ENCODE measurements around the gene EPC1. TPM values are rescaled to one million over a fixed set of nuclear protein-coding genes. Genes with fewer than 3 reads are reported as not detected.

Gene EPC1
- total RNA-seq, 5 donors from 2014 or later (not counting 1 experiment from before 2014, with no cell fraction given), result 88.0 to 161 (median 101) TPM

DNA sequence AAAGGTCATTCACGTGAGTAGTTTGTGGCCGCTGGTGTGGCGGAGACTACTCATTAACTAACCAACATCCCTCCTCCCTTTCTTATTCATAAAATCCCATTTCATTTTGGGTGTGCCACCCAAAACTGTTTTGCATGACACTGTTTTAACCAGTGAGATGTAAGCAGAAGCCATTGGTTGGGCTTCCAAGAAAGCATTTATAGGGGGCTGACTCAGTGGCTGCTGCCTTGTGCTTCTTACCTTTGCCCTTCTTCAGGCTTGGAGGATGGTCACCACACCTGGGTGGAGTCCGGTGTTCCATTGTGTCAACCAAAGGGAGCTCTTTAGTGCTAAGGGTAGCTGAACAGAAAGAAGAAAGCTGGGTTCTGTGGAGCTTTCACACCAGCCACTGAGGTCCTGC lies 37.2 kb upstream of the EPC1 start:
- ChIA-PET CTCF (interaction anchor here in 1 of 2 donors (0.5 kb wide), 1 partner anchor 26 kb away, joined by 3 read pairs; no protein-coding TSS in a partner anchor), POLR2A (interaction anchor here in 1 of 2 donors (0.8 kb wide), 1 partner anchor 332 kb away, joined by 3 read pairs; no protein-coding TSS in a partner anchor)
- WGBS (ENCODE audit: insufficient coverage), result 100% methylated on average over 3 of the region's 4 CpGs
- peaks cover 6 to 7% of the 10 kb centered on the region in 2 experiments for H3K4me1 ChIP-seq (ENCODE audit: control insufficient read depth in 1 of 2, extremely low read depth in 1 of 2, insufficient read depth in 2 of 2, low read length in 2 of 2)
- no peaks in the 10 kb centered on the region for H3K36me3 ChIP-seq (ENCODE audit: control insufficient read depth in 2 of 2, extremely low read depth in 1 of 2, insufficient read depth in 1 of 2, low read length in 1 of 2)
- H3K27ac Mint-ChIP-seq, result no peak overlapping the region
- H3K36me3 Mint-ChIP-seq, result no peaks in the 10 kb centered on the region
- H3K27me3 ChIP-seq (replicated peaks in 1 of 2; ENCODE audit: control insufficient read depth in 2 of 2, extremely low read depth in 1 of 2, insufficient read depth in 2 of 2, low read length in 1 of 2), result no peaks in the 10 kb centered on the region
- ATAC-seq (replicated peaks in 1 of 4) (no peak), DNase-seq (no peak)
- no peaks in the 10 kb centered on the region for H3K27me3 Mint-ChIP-seq
- no peak overlapping the region for H3K4me3 ChIP-seq (ENCODE audit: control insufficient read depth in 1 of 2, extremely low read depth in 1 of 2, low read length in 1 of 2)
- no peaks in the 10 kb centered on the region for H3K9me3 ChIP-seq
- no peak overlapping the region for H3K4me3 Mint-ChIP-seq
- peaks cover 8 to 12% (median 11%) of the 10 kb centered on the region in 3 donors for H3K4me1 Mint-ChIP-seq
- H3K27ac ChIP-seq (ENCODE audit: low read length), result no peak overlapping the region
- H3K9me3 Mint-ChIP-seq, result no peaks in the 10 kb centered on the region

DNA sequence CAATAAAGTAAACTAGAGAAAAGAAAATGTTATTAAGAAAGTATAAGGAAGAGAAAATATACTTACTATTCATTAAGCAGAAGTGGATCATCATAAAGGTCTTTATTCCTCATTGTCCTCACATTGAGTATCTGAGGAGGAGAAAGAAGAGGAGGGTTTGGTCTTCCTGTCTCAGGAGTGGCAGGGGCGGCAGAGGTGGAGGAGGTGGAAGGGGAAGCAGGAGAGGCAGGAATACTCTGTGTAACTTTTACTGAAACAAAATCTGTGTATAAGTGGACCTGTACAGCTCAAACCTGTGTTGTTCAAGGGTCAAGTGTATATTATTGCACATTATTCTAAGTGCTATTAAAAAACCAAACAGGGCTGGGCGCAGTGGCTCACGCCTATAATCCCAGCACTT lies 34.2 kb upstream of the EPC1 start:
- H3K4me1 ChIP-seq (ENCODE audit: control insufficient read depth in 1 of 2, extremely low read depth in 1 of 2, insufficient read depth in 2 of 2, low read length in 2 of 2), result peaks cover 4 to 14% of the 10 kb centered on the region in 2 experiments
- Mint-ChIP-seq H3K9me3 (no peaks in the 10 kb centered on the region), H3K4me3 (no peak overlapping the region), H3K27ac (peak overlapping the region in 1 of 2 donors; percentile 30), H3K27me3 (no peaks in the 10 kb centered on the region), H3K4me1 (peaks cover 0 to 4% (median 2%) of the 10 kb centered on the region in 3 donors), H3K36me3 (no peaks in the 10 kb centered on the region)
- CTCF ChIA-PET, result no interaction called here
- WGBS (ENCODE audit: insufficient coverage), result 100% methylated on average over 1 of the region's 3 CpGs
- no peaks in the 10 kb centered on the region for H3K36me3 ChIP-seq (ENCODE audit: control insufficient read depth in 2 of 2, extremely low read depth in 1 of 2, insufficient read depth in 1 of 2, low read length in 1 of 2)
- H3K27ac ChIP-seq (ENCODE audit: low read length), result no peak overlapping the region
- H3K27me3 ChIP-seq (replicated peaks in 1 of 2; ENCODE audit: control insufficient read depth in 2 of 2, extremely low read depth in 1 of 2, insufficient read depth in 2 of 2, low read length in 1 of 2), result no peaks in the 10 kb centered on the region
- H3K9me3 ChIP-seq, result no peaks in the 10 kb centered on the region
- ATAC-seq (replicated peaks in 1 of 4) (no peak), DNase-seq (no peak)
- POLR2A ChIA-PET, result no interaction called here
- H3K4me3 ChIP-seq (ENCODE audit: control insufficient read depth in 1 of 2, extremely low read depth in 1 of 2, low read length in 1 of 2), result no peak overlapping the region

GRCh38 chr10:32379950-32380551 lies 33.1 kb upstream of the EPC1 start:
- no peaks in the 10 kb centered on the region for H3K27me3 Mint-ChIP-seq
- ChIA-PET POLR2A (no interaction called here), CTCF (interaction anchor here (0.6 to 2.0 kb wide), 3 partner anchors 21 to 66 kb away, joined by 4 to 8 read pairs (median 7); partner anchors contain the start of gene CCDC7 (in 1 of the 2))
- no peak overlapping the region for H3K27ac Mint-ChIP-seq
- WGBS (ENCODE audit: insufficient coverage), result no CpG with 5 or more reads among the region's 7 CpGs
- Histone ChIP-seq H3K9me3 (no peaks in the 10 kb centered on the region), H3K36me3 (ENCODE audit: control insufficient read depth in 2 of 2, extremely low read depth in 1 of 2, insufficient read depth in 1 of 2, low read length in 1 of 2) (no peaks in the 10 kb centered on the region), H3K27me3 (replicated peaks in 1 of 2; ENCODE audit: control insufficient read depth in 2 of 2, extremely low read depth in 1 of 2, insufficient read depth in 2 of 2, low read length in 1 of 2) (no peaks in the 10 kb centered on the region), H3K27ac (ENCODE audit: low read length) (peak overlapping the region; percentile 77), H3K4me3 (ENCODE audit: control insufficient read depth in 1 of 2, extremely low read depth in 1 of 2, low read length in 1 of 2) (no peak overlapping the region), H3K4me1 (ENCODE audit: control insufficient read depth in 1 of 2, extremely low read depth in 1 of 2, insufficient read depth in 2 of 2, low read length in 2 of 2) (peaks cover 4 to 18% of the 10 kb centered on the region in 2 experiments)
- H3K4me3 Mint-ChIP-seq, result no peak overlapping the region
- DNase-seq (no peak), ATAC-seq (replicated peaks in 1 of 4) (no peak)
- no peaks in the 10 kb centered on the region for H3K36me3 Mint-ChIP-seq
- H3K4me1 Mint-ChIP-seq, result peaks cover 7 to 9% (median 7%) of the 10 kb centered on the region in 3 donors
- H3K9me3 Mint-ChIP-seq, result no peaks in the 10 kb centered on the region

GRCh38 chr10:32379318-32379949 lies 32.5 kb upstream of the EPC1 start:
- Histone ChIP-seq H3K27ac (ENCODE audit: low read length) (peak overlapping the region; percentile 77), H3K36me3 (ENCODE audit: control insufficient read depth in 2 of 2, extremely low read depth in 1 of 2, insufficient read depth in 1 of 2, low read length in 1 of 2) (no peaks in the 10 kb centered on the region), H3K4me1 (ENCODE audit: control insufficient read depth in 1 of 2, extremely low read depth in 1 of 2, insufficient read depth in 2 of 2, low read length in 2 of 2) (peaks cover 4 to 21% of the 10 kb centered on the region in 2 experiments), H3K4me3 (ENCODE audit: control insufficient read depth in 1 of 2, extremely low read depth in 1 of 2, low read length in 1 of 2) (peak overlapping the region; percentile 87 to 97), H3K27me3 (replicated peaks in 1 of 2; ENCODE audit: control insufficient read depth in 2 of 2, extremely low read depth in 1 of 2, insufficient read depth in 2 of 2, low read length in 1 of 2) (no peaks in the 10 kb centered on the region), H3K9me3 (no peaks in the 10 kb centered on the region)
- DNase-seq (peak in 12 of 35 experiments; percentile 3 to 70 (median 24)), ATAC-seq (replicated peaks in 1 of 4) (peak; percentile 29 to 43 (median 38))
- no CpG with 5 or more reads among the region's 10 CpGs for WGBS (ENCODE audit: insufficient coverage)
- H3K27ac Mint-ChIP-seq, result no peak overlapping the region
- H3K4me3 Mint-ChIP-seq, result no peak overlapping the region
- CTCF ChIA-PET, result interaction anchor here (0.5 to 2.9 kb wide), 15 partner anchors 9 to 531 kb away, joined by 3 to 24 read pairs (median 5); partner anchors contain the start of gene CCDC7 (in 1 of the 2)
- peaks cover 11 to 15% (median 13%) of the 10 kb centered on the region in 3 donors for H3K4me1 Mint-ChIP-seq
- POLR2A ChIA-PET, result interaction anchor here (0.5 to 2.5 kb wide), 11 partner anchors 8 to 759 kb away, joined by 3 to 11 read pairs (median 3); partner anchors contain the start of gene CCDC7 (in 1 of the 2)
- H3K36me3 Mint-ChIP-seq, result peaks cover under 1% of the 10 kb centered on the region
- H3K9me3 Mint-ChIP-seq, result no peaks in the 10 kb centered on the region
- no peaks in the 10 kb centered on the region for H3K27me3 Mint-ChIP-seq

GRCh38 chr10:32378363-32379317 lies 31.7 kb upstream of the EPC1 start:
- POLR2A ChIA-PET, result interaction anchor here (0.5 to 2.5 kb wide), 18 partner anchors 9 to 760 kb away, joined by 3 to 11 read pairs (median 3); partner anchors contain the start of gene CCDC7 (in 1 of the 2)

More at GRCh38 chr10:32378363-32379317, 31.7 kb upstream of the EPC1 start:
- Histone ChIP-seq H3K27ac (ENCODE audit: low read length) (peak overlapping the region; percentile 77), H3K36me3 (ENCODE audit: control insufficient read depth in 2 of 2, extremely low read depth in 1 of 2, insufficient read depth in 1 of 2, low read length in 1 of 2) (no peaks in the 10 kb centered on the region), H3K4me3 (ENCODE audit: control insufficient read depth in 1 of 2, extremely low read depth in 1 of 2, low read length in 1 of 2) (peak overlapping the region; percentile 87 to 97), H3K4me1 (ENCODE audit: control insufficient read depth in 1 of 2, extremely low read depth in 1 of 2, insufficient read depth in 2 of 2, low read length in 2 of 2) (peaks cover 4 to 23% of the 10 kb centered on the region in 2 experiments), H3K27me3 (replicated peaks in 1 of 2; ENCODE audit: control insufficient read depth in 2 of 2, extremely low read depth in 1 of 2, insufficient read depth in 2 of 2, low read length in 1 of 2) (no peaks in the 10 kb centered on the region), H3K9me3 (no peaks in the 10 kb centered on the region)
- peaks cover 17 to 22% (median 21%) of the 10 kb centered on the region in 3 donors for H3K4me1 Mint-ChIP-seq
- H3K27ac Mint-ChIP-seq, result no peak overlapping the region
- H3K9me3 Mint-ChIP-seq, result no peaks in the 10 kb centered on the region
- CTCF ChIA-PET, result interaction anchor here (0.5 to 2.9 kb wide), 25 partner anchors 7 to 531 kb away, joined by 3 to 24 read pairs (median 4); partner anchors contain the start of gene CCDC7 (in 1 of the 2)
- H3K36me3 Mint-ChIP-seq, result peaks cover 5% of the 10 kb centered on the region
- peak; percentile 77 to 97 (median 93) for DNase-seq
- H3K4me3 Mint-ChIP-seq, result no peak overlapping the region
- 1% methylated on average over 13 of the region's 19 CpGs for WGBS (ENCODE audit: insufficient coverage)
- no peaks in the 10 kb centered on the region for H3K27me3 Mint-ChIP-seq
- peak; percentile 91 to 97 (median 96) for ATAC-seq (replicated peaks in 1 of 4)
